MCF 10A (cell line): ENCODE measurements around the gene KLHL3. TPM values are rescaled to one million over a fixed set of nuclear protein-coding genes. Genes with fewer than 3 reads are reported as not detected.

Source experiments
- BruUV-seq: library from RNA; stranded (reverse); fragments of 400-500 nt; replicated peaks from 2 replicates; lab custom pipeline; 2021; lab: Mats Ljungman, UMichigan
- CTCF ChIA-PET: fragments of 300-600 bp; sonication (Branson Sonifier 250); formaldehyde crosslinking; extraction: SDS; loops from one replicate; lab custom pipeline; 2021; ENCODE audit warnings: antibody characterized with exemption, inconsistent platforms; lab: Yijun Ruan, JAX
- POLR2A ChIA-PET: fragments of 300-600, 350-650 bp; sonication (Branson Sonifier 250); formaldehyde crosslinking; extraction: SDS; loops from one replicate; lab custom pipeline; 2020; ENCODE audit warnings: antibody characterized with exemption, inconsistent platforms; lab: Yijun Ruan, JAX
- DNase-seq: peaks from one replicate; pipeline ENCODE4 v3.0.0-alpha.2; 2018; ENCODE audit not compliant: unreplicated experiment
- H3K27ac Mint-ChIP-seq: one replicate; pipeline ENCODE4 v1.8.0; 2022; ENCODE audit warnings: mild to moderate bottlenecking, low read depth, mixed read lengths; ENCODE audit not compliant: unreplicated experiment
- H3K27me3 Mint-ChIP-seq: one replicate; pipeline ENCODE4 v1.8.0; 2022; ENCODE audit warnings: mixed read lengths; ENCODE audit not compliant: insufficient read depth, unreplicated experiment
- H3K36me3 Mint-ChIP-seq: one replicate; pipeline ENCODE4 v1.8.0; 2022; ENCODE audit warnings: mild to moderate bottlenecking, moderate library complexity, mixed read lengths; ENCODE audit not compliant: insufficient read depth, unreplicated experiment
- H3K4me1 Mint-ChIP-seq: one replicate; pipeline ENCODE4 v1.8.0; 2022; ENCODE audit warnings: mixed read lengths; ENCODE audit not compliant: insufficient read depth, unreplicated experiment
- H3K4me3 Mint-ChIP-seq: one replicate; pipeline ENCODE4 v1.8.0; 2022; ENCODE audit warnings: mild to moderate bottlenecking, moderate library complexity, mixed read lengths; ENCODE audit not compliant: unreplicated experiment
- H3K9me3 Mint-ChIP-seq: one replicate; pipeline ENCODE4 v1.8.0; 2022; ENCODE audit warnings: mixed read lengths; ENCODE audit not compliant: unreplicated experiment
- CTCF ChIP-seq: fragments of 200-600 bp; IDR thresholded peaks from one replicate; pipeline ENCODE4 v1.8.0; 2022; ENCODE audit warnings: antibody characterized with exemption, mild to moderate bottlenecking; ENCODE audit not compliant: unreplicated experiment
- intact Hi-C: fragments of 100-400 bp; cut with micrococcal nuclease; formaldehyde crosslinking; loops from 2 replicates; pipeline ENCODE4 v1.14.1; 2022
- total RNA-seq: library from RNA; stranded (reverse); gene quantifications from 2 replicates; pipeline ENCODE4 v1.2.3, GENCODE V29; 2022

Gene KLHL3
- total RNA-seq, 1 experiment from 2014 or later, result 0.49 TPM

- no peak overlapping the region for H3K4me3 Mint-ChIP-seq
- no peaks in the 10 kb centered on the region for H3K27me3 Mint-ChIP-seq
- no peaks in the 10 kb centered on the region for H3K36me3 Mint-ChIP-seq
- H3K9me3 Mint-ChIP-seq, result no peaks in the 10 kb centered on the region
- POLR2A ChIA-PET, result interaction anchor here (1.3 kb wide), 1 partner anchor 137 kb away, joined by 4 read pairs; no protein-coding TSS in a partner anchor
- no peak for TF ChIP-seq CTCF
- H3K4me1 Mint-ChIP-seq, result peaks cover 27% of the 10 kb centered on the region
- intact Hi-C loops, result no loop called here
- CTCF ChIA-PET, result interaction anchor here (0.7 to 2.4 kb wide), 11 partner anchors 9 to 418 kb away, joined by 3 to 32 read pairs (median 3); partner anchors contain the start of gene BRD8
- H3K27ac Mint-ChIP-seq, result no peak overlapping the region
- no TSS peak for BruUV-seq
- DNase-seq, result no peak
These were observed 24.4 kb upstream of the KLHL3 start for GRCh38 chr5:137760294-137760693.

GRCh38 chr5:137758715-137759306, 22.9 kb upstream of the KLHL3 start:
- BruUV-seq, result no TSS peak
- H3K36me3 Mint-ChIP-seq, result peaks cover 2% of the 10 kb centered on the region
- no peak overlapping the region for H3K27ac Mint-ChIP-seq
- H3K27me3 Mint-ChIP-seq, result no peaks in the 10 kb centered on the region
- H3K4me1 Mint-ChIP-seq, result peaks cover 27% of the 10 kb centered on the region
- H3K4me3 Mint-ChIP-seq, result no peak overlapping the region
- TF ChIP-seq CTCF, result no peak
- no peak for DNase-seq
- ChIA-PET POLR2A (no interaction called here), CTCF (interaction anchor here (0.6 to 0.9 kb wide), 3 partner anchors 20 to 129 kb away, joined by 3 read pairs; no protein-coding TSS in a partner anchor)
- H3K9me3 Mint-ChIP-seq, result no peaks in the 10 kb centered on the region
- intact Hi-C loops, result no loop called here

- H3K9me3 Mint-ChIP-seq, result no peaks in the 10 kb centered on the region
- H3K27ac Mint-ChIP-seq, result no peak overlapping the region
- no peaks in the 10 kb centered on the region for H3K27me3 Mint-ChIP-seq
- no peak for DNase-seq
- intact Hi-C loops, result no loop called here
- no TSS peak for BruUV-seq
- TF ChIP-seq CTCF, result no peak
- H3K4me1 Mint-ChIP-seq, result peaks cover 27% of the 10 kb centered on the region
- H3K4me3 Mint-ChIP-seq, result no peak overlapping the region
- ChIA-PET POLR2A (interaction anchor here (0.6 kb wide), 1 partner anchor 344 kb away, joined by 3 read pairs; no protein-coding TSS in a partner anchor), CTCF (interaction anchor here (0.5 to 3.9 kb wide), 4 partner anchors 20 to 272 kb away, joined by 3 to 35 read pairs (median 3); no protein-coding TSS in a partner anchor)
- H3K36me3 Mint-ChIP-seq, result peaks cover 9% of the 10 kb centered on the region
These were observed 22.2 kb upstream of the KLHL3 start for GRCh38 chr5:137758121-137758520.

GRCh38 chr5:137757634-137758033, 21.7 kb upstream of the KLHL3 start:
- TF ChIP-seq CTCF, result no peak
- Mint-ChIP-seq H3K27me3 (no peaks in the 10 kb centered on the region), H3K4me3 (no peak overlapping the region), H3K36me3 (peaks cover 14% of the 10 kb centered on the region), H3K27ac (no peak overlapping the region), H3K4me1 (peaks cover 27% of the 10 kb centered on the region), H3K9me3 (no peaks in the 10 kb centered on the region)
- ChIA-PET POLR2A (interaction anchor here (0.6 to 1.2 kb wide), 2 partner anchors 135 to 344 kb away, joined by 3 read pairs; no protein-coding TSS in a partner anchor), CTCF (interaction anchor here (0.5 to 3.9 kb wide), 3 partner anchors 20 to 273 kb away, joined by 3 to 35 read pairs (median 3); no protein-coding TSS in a partner anchor)
- BruUV-seq, result no TSS peak
- DNase-seq, result no peak
- intact Hi-C loops, result no loop called here
